K562 (cell line): ENCODE data around the gene RPS6KL1. TPM values are rescaled to one million over a fixed set of nuclear protein-coding genes. Genes with fewer than 3 reads are reported as not detected.

Source experiments
- CLOCK ChIP-seq: fragments of 250-450 bp; sonication (Bioruptor Pico); IDR thresholded peaks from 2 replicates; pipeline ENCODE4 v1.4.0; 2020; ENCODE audit warnings: mild to moderate bottlenecking, moderate library complexity, borderline replicate concordance
- ELK1 ChIP-seq: sonication (generic); formaldehyde crosslinking; IDR thresholded peaks from 2 replicates; pipeline ENCODE4 v1.8.1; 2022; ENCODE audit warnings: missing genetic modification reagents
- MAZ ChIP-seq, 2 experiments: fragments of 450-650 bp in 1 of 2; sonication (generic) in 1 of 2; formaldehyde crosslinking; IDR thresholded peaks in 1 of 2; conservative IDR thresholded peaks in 1 of 2; 2 replicates each; pipeline versions ENCODE4 v1.4.0 to v1.5.0; 2020; ENCODE audit warnings: mild to moderate bottlenecking in 1 of 2, missing genetic modification reagents in 1 of 2
- NFIC ChIP-seq: fragments of 450-650 bp; IDR thresholded peaks from 2 replicates; pipeline ENCODE4 v1.6.1; 2017; ENCODE audit warnings: mild to moderate bottlenecking, inconsistent platforms
- PML ChIP-seq: IDR thresholded peaks from 2 replicates; pipeline ENCODE4 v1.6.1; 2012; ENCODE audit warnings: low read length, inconsistent platforms
- RCOR1 ChIP-seq, 2 experiments: IDR thresholded peaks; 2 replicates each; pipeline ENCODE4 v1.6.1; 2012; ENCODE audit warnings: low read depth in 2 of 2, low read length in 2 of 2, borderline replicate concordance in 1 of 2, improper control_type of control experiment in 1 of 2
- SAFB2 ChIP-seq: fragments of 200-400 bp; formaldehyde crosslinking; IDR thresholded peaks from 2 replicates; pipeline ENCODE4 v1.6.1; 2018; ENCODE audit warnings: borderline replicate concordance, low read length, low read depth, moderate library complexity; ENCODE audit not compliant: severe bottlenecking
- ZBTB7A ChIP-seq: IDR thresholded peaks from 2 replicates; pipeline ENCODE4 v1.6.1; 2011; ENCODE audit warnings: low read depth, mild to moderate bottlenecking, low read length, moderate library complexity, borderline replicate concordance; ENCODE audit not compliant: control insufficient read depth
- ZNF143 ChIP-seq: sonication (generic); formaldehyde crosslinking; IDR thresholded peaks from 2 replicates; pipeline ENCODE4 v1.9.0; 2022; ENCODE audit warnings: mild to moderate bottlenecking, missing genetic modification reagents
- ZNF280B ChIP-seq: fragments of 250-450 bp; sonication (Bioruptor Pico); IDR thresholded peaks from 2 replicates; pipeline ENCODE4 v1.5.1; 2021; ENCODE audit warnings: mild to moderate bottlenecking
- polyA plus RNA-seq, 8 experiments: library from polyadenylated mRNA; depleted of rRNA in 4 of 8; stranded (reverse) in 5 of 8; unstranded in 3 of 8; fragments of >200 nt; fragmentation: Nextera tagmentation in 2 of 8; fragmentation: Illumina TruSeq in 1 of 8; extraction: Ambion mirVana in 2 of 8; extraction: Trizol in 1 of 8; gene quantifications; 2 replicates each; pipeline versions ENCODE4 v1.2.1 to v1.2.3, GENCODE V29; 2011 to 2014; ENCODE audit warnings: inconsistent platforms in 1 of 8, missing spikeins in 1 of 8
- total RNA-seq, 7 experiments: library from RNA; depleted of rRNA in 6 of 7; stranded (reverse); fragments of >200 nt in 6 of 7; fragmentation: Illumina TruSeq in 2 of 7; extraction: Trizol in 2 of 7; gene quantifications; 2 replicates each; pipeline versions ENCODE4 v1.2.1 to v1.2.3, GENCODE V29; 2011 to 2021; ENCODE audit warnings: low replicate concordance in 1 of 7

Gene RPS6KL1
- total and polyA plus RNA-seq, 9 of the 15 experiments (the other 6 are each of a cell fraction or from before 2014, with no cell fraction given), result 0.91 to 15.5 (median 8.1) TPM

- 0 out of 4 replicates have a peak, but pooled peaks of 1 of the 2 experiments have one; percentile 9 for TF ChIP-seq RCOR1 (IDR thresholded peaks at IDR 0.05; ENCODE audit: borderline replicate concordance in 1 of 2, low read depth in 2 of 2, low read length in 2 of 2)
- 0 out of 4 replicates have a peak, but pooled peaks of 1 of the 2 experiments have one; percentile 29 for TF ChIP-seq MAZ (CRISPR knock-in tag; conservative IDR thresholded peaks at IDR 0.05 in 1 of 2, IDR thresholded peaks at IDR 0.05 in 1 of 2)
- no peak for TF ChIP-seq SAFB2
- no peak for TF ChIP-seq ZNF143 (CRISPR knock-in tag)
- TF ChIP-seq NFIC, result no peak
- TF ChIP-seq ZBTB7A, result 0 out of 2 replicates have a peak, but pooled peaks have one; percentile 29
- no peak for TF ChIP-seq CLOCK
- no peak for TF ChIP-seq ZNF280B
- TF ChIP-seq ELK1 (CRISPR knock-in tag), result no peak
- peak; percentile 38; the same call in 1 of the 2 replicates for TF ChIP-seq PML
Measured at GRCh38 chr14:74945852-74946658, 23.0 kb upstream of the RPS6KL1 start (continued).
